HepG2 (cell line): ENCODE results near the gene C14orf119. TPM values are rescaled to one million over a fixed set of nuclear protein-coding genes. Genes with fewer than 3 reads are reported as not detected.
A peak's percentile ranks its signal among the peaks of the same experiment; 100 is the strongest.

ENCODE experiments used
- ATRX ChIP-seq: sonication (generic); formaldehyde crosslinking; IDR thresholded peaks from 2 replicates; pipeline ENCODE4 v1.4.0; 2020; ENCODE audit warnings: missing genetic modification reagents, borderline replicate concordance
- CHD2 ChIP-seq: IDR thresholded peaks from 2 replicates; pipeline ENCODE4 v1.6.1; 2011; ENCODE audit warnings: low read depth, low read length, improper control_type of control experiment
- FOSL2 ChIP-seq: sonication (generic); formaldehyde crosslinking; IDR thresholded peaks from 2 replicates; pipeline ENCODE4 v1.4.0; 2020; ENCODE audit warnings: missing genetic modification reagents
- FOXO1 ChIP-seq: sonication (generic); formaldehyde crosslinking; IDR thresholded peaks from 2 replicates; pipeline ENCODE4 v1.4.0; 2020; ENCODE audit warnings: missing genetic modification reagents
- HNRNPH1 ChIP-seq: fragments of 200-400 bp; formaldehyde crosslinking; optimal IDR thresholded peaks from 2 replicates; pipeline ENCODE3; 2017; ENCODE audit warnings: mild to moderate bottlenecking, low read depth, low read length
- KDM5A ChIP-seq: fragments of 200-600 bp; sonication (generic); IDR thresholded peaks from 2 replicates; pipeline ENCODE4 v1.7.0; 2018; ENCODE audit warnings: antibody characterized with exemption, mild to moderate bottlenecking, low read length, borderline replicate concordance
- MED1 ChIP-seq: sonication (generic); formaldehyde crosslinking; IDR thresholded peaks from 2 replicates; pipeline ENCODE4 v1.4.0; 2020; ENCODE audit warnings: missing genetic modification reagents
- RFX5 ChIP-seq: IDR thresholded peaks from 2 replicates; pipeline ENCODE4 v1.6.1; 2011; ENCODE audit warnings: low read depth, low read length, improper control_type of control experiment
- SOX13 ChIP-seq, 3 experiments: fragments of 450-650 bp in 1 of 3; sonication (generic) in 1 of 3; formaldehyde crosslinking in 1 of 3; IDR thresholded peaks in 2 of 3; conservative IDR thresholded peaks in 1 of 3; 2 replicates each; pipeline versions ENCODE4 v1.5.0 to v1.6.1; 2016 to 2020; ENCODE audit warnings: antibody characterized with exemption in 1 of 3, mild to moderate bottlenecking in 1 of 3, missing compliant biosample characterization in 1 of 3, missing genetic modification reagents in 1 of 3, moderate library complexity in 1 of 3
- ZBTB3 ChIP-seq: sonication (generic); formaldehyde crosslinking; IDR thresholded peaks from 2 replicates; pipeline ENCODE4 v1.4.0; 2020; ENCODE audit warnings: low read depth, mild to moderate bottlenecking, moderate library complexity, missing genetic modification reagents, borderline replicate concordance
- ZFP36L1 ChIP-seq: sonication (generic); formaldehyde crosslinking; IDR thresholded peaks from 2 replicates; pipeline ENCODE4 v1.8.0; 2022; ENCODE audit warnings: mild to moderate bottlenecking, missing genetic modification reagents, moderate library complexity
- ZKSCAN1 ChIP-seq: fragments of 150-350 bp; IDR thresholded peaks from 2 replicates; pipeline ENCODE4 v1.6.1; 2014; ENCODE audit warnings: low read length
- ZNF30 ChIP-seq: sonication (generic); formaldehyde crosslinking; IDR thresholded peaks from 2 replicates; pipeline ENCODE4 v1.5.0; 2020; ENCODE audit warnings: mild to moderate bottlenecking, missing genetic modification reagents
- ZNF556 ChIP-seq: sonication (generic); formaldehyde crosslinking; IDR thresholded peaks from 2 replicates; pipeline ENCODE4 v1.4.0; 2020; ENCODE audit warnings: mild to moderate bottlenecking, missing genetic modification reagents, borderline replicate concordance
- ZNF562 ChIP-seq: sonication (generic); formaldehyde crosslinking; IDR thresholded peaks from 2 replicates; pipeline ENCODE4 v1.8.0; 2022; ENCODE audit warnings: missing genetic modification reagents, borderline replicate concordance
- ZNF576 ChIP-seq: sonication (generic); formaldehyde crosslinking; IDR thresholded peaks from 2 replicates; pipeline ENCODE4 v1.4.0; 2020; ENCODE audit warnings: mild to moderate bottlenecking, missing genetic modification reagents
- ZNF614 ChIP-seq: IDR thresholded peaks from 2 replicates; pipeline ENCODE4 v1.6.1; 2018; ENCODE audit warnings: missing biosample characterization, missing genetic modification reagents, inconsistent platforms, borderline replicate concordance
- ZNF644 ChIP-seq: IDR thresholded peaks from 2 replicates; pipeline ENCODE4 v1.6.1; 2016; ENCODE audit warnings: low read depth
- ZNF672 ChIP-seq: sonication (generic); formaldehyde crosslinking; IDR thresholded peaks from 2 replicates; pipeline ENCODE4 v1.8.1; 2022; ENCODE audit warnings: missing genetic modification reagents
- ZNF777 ChIP-seq: sonication (generic); formaldehyde crosslinking; IDR thresholded peaks from 2 replicates; pipeline ENCODE4 v1.4.0; 2020; ENCODE audit warnings: missing genetic modification reagents
- ZNF839 ChIP-seq: sonication (generic); formaldehyde crosslinking; IDR thresholded peaks from 2 replicates; pipeline ENCODE4 v1.4.0; 2020; ENCODE audit warnings: missing genetic modification reagents, mild to moderate bottlenecking, borderline replicate concordance
- polyA plus RNA-seq, 8 experiments: library from polyadenylated mRNA; depleted of rRNA in 3 of 8; stranded (reverse) in 7 of 8; unstranded in 1 of 8; fragments of >200 nt; fragmentation: Illumina TruSeq in 4 of 8; extraction: Trizol in 4 of 8; gene quantifications; 2 replicates each; pipeline versions ENCODE4 v1.2.1 to v1.2.3, GENCODE V29; 2011 to 2016; ENCODE audit warnings: low read depth in 4 of 8, missing spikeins in 1 of 8, mixed read lengths in 1 of 8; ENCODE audit not compliant: insufficient read depth in 1 of 8
- total RNA-seq, 5 experiments: library from RNA; depleted of rRNA; stranded (reverse); fragments of >200 nt; fragmentation: Illumina TruSeq; extraction: Trizol; gene quantifications; 2 replicates each; pipeline ENCODE4 v1.2.3, GENCODE V29; 2016; ENCODE audit warnings: low read depth in 1 of 5
- TF ChIP-seq, protein P1 (sequence below): sonication (generic); formaldehyde crosslinking; IDR thresholded peaks from 2 replicates; pipeline ENCODE4 v1.5.0; 2020; ENCODE audit warnings: mild to moderate bottlenecking, low read depth, missing genetic modification reagents, borderline replicate concordance
- TF ChIP-seq, protein P2 (sequence below): sonication (generic); formaldehyde crosslinking; IDR thresholded peaks from 2 replicates; pipeline ENCODE4 v1.5.0; 2020; ENCODE audit warnings: mild to moderate bottlenecking, missing genetic modification reagents
- TF ChIP-seq, protein P3 (sequence below): sonication (generic); formaldehyde crosslinking; IDR thresholded peaks from 2 replicates; pipeline ENCODE4 v1.4.0; 2020; ENCODE audit warnings: missing genetic modification reagents, low read depth, mild to moderate bottlenecking, borderline replicate concordance

Gene C14orf119
- total and polyA plus RNA-seq, 2 of the 13 experiments (the other 11 are each of a cell fraction or from before 2014, with no cell fraction given) = 117 to 206 TPM

- no peak for TF ChIP-seq MED1
- TF ChIP-seq FOSL2 = peak; percentile 39; the same call in 1 of the 2 replicates
- peak; percentile 35; the same call in 1 of the 2 replicates for TF ChIP-seq RFX5
- no peak for TF ChIP-seq ZNF562 (CRISPR knock-in tag)
- no peak for TF ChIP-seq HNRNPH1
- TF ChIP-seq, protein P1, sequence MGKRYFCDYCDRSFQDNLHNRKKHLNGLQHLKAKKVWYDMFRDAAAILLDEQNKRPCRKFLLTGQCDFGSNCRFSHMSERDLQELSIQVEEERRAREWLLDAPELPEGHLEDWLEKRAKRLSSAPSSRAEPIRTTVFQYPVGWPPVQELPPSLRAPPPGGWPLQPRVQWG (CRISPR knock-in tag) = no peak
- 0 out of 2 replicates have a peak, but pooled peaks have one; percentile 14 for TF ChIP-seq ZKSCAN1
- TF ChIP-seq ZNF672 = no peak
- TF ChIP-seq, protein P2, sequence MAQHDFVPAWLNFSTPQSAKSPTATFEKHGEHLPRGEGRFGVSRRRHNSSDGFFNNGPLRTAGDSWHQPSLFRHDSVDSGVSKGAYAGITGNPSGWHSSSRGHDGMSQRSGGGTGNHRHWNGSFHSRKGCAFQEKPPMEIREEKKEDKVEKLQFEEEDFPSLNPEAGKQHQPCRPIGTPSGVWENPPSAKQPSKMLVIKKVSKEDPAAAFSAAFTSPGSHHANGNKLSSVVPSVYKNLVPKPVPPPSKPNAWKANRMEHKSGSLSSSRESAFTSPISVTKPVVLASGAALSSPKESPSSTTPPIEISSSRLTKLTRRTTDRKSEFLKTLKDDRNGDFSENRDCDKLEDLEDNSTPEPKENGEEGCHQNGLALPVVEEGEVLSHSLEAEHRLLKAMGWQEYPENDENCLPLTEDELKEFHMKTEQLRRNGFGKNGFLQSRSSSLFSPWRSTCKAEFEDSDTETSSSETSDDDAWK = no peak
- no peak; the same call in 1 of the 2 replicates for TF ChIP-seq KDM5A
- TF ChIP-seq, protein P3, sequence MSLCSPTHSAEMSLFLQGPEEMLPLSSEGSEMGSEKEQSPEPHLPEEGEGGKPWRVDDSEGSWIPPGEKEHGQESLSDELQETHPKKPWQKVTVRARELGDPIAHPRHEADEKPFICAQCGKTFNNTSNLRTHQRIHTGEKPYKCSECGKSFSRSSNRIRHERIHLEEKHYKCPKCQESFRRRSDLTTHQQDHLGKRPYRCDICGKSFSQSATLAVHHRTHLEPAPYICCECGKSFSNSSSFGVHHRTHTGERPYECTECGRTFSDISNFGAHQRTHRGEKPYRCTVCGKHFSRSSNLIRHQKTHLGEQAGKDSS (CRISPR knock-in tag) = peak; percentile 7; the same call in 1 of the 2 replicates
- no peak for TF ChIP-seq SOX13 (IDR thresholded peaks at IDR 0.05)
- TF ChIP-seq SOX13 (CRISPR knock-in tag; conservative IDR thresholded peaks at IDR 0.05 in 1 of 2, IDR thresholded peaks at IDR 0.05 in 1 of 2) = 0 out of 4 replicates have a peak, but pooled peaks have one; percentile 5 to 43
- no peak for TF ChIP-seq ZFP36L1 (CRISPR knock-in tag)
- no peak for TF ChIP-seq ZNF30 (CRISPR knock-in tag)
- TF ChIP-seq ZNF777 (CRISPR knock-in tag) = peak; percentile 55; the same call in 1 of the 2 replicates
- TF ChIP-seq ZNF576 = no peak
- no peak for TF ChIP-seq ATRX (CRISPR knock-in tag)
- no peak; the same call in 1 of the 2 replicates for TF ChIP-seq ZNF556
- TF ChIP-seq CHD2 = no peak
- TF ChIP-seq ZNF644 = no peak
- no peak; the same call in 1 of the 2 replicates for TF ChIP-seq FOXO1 (CRISPR knock-in tag)
- 0 out of 2 replicates have a peak, but pooled peaks have one; percentile 18 for TF ChIP-seq ZNF614 (CRISPR knock-in tag)
- TF ChIP-seq ZNF839 (CRISPR knock-in tag) = no peak; the same call in 1 of the 2 replicates
- TF ChIP-seq ZBTB3 (CRISPR knock-in tag) = no peak
Observed at GRCh38 chr14:23056145-23056955, 39.0 kb upstream of the C14orf119 start (continued).
